Hepatocyte (in vitro differentiated cells): Measurements from ENCODE around the gene NUDT3.

Experiments used
- EZH2 ChIP-seq: fragments of 200-600 bp; sonication (generic); IDR thresholded peaks from 2 replicates; pipeline ENCODE4 v1.6.1; 2016; ENCODE audit warnings: antibody characterized with exemption, mild to moderate bottlenecking, borderline replicate concordance
- EZH2phosphoT487 ChIP-seq: fragments of 200-600 bp; sonication (generic); IDR thresholded peaks from one replicate; pipeline ENCODE4 v1.6.1; 2018; ENCODE audit warnings: antibody characterized with exemption, mild to moderate bottlenecking, low read depth, moderate library complexity; ENCODE audit not compliant: unreplicated experiment, severe bottlenecking
- TF ChIP-seq, protein P1 (sequence below): fragments of 200-600 bp; sonication (generic); IDR thresholded peaks from 2 replicates; pipeline ENCODE4 v1.5.1; 2016; ENCODE audit warnings: antibody characterized with exemption, mild to moderate bottlenecking; ENCODE audit not compliant: poor library complexity

DNA sequence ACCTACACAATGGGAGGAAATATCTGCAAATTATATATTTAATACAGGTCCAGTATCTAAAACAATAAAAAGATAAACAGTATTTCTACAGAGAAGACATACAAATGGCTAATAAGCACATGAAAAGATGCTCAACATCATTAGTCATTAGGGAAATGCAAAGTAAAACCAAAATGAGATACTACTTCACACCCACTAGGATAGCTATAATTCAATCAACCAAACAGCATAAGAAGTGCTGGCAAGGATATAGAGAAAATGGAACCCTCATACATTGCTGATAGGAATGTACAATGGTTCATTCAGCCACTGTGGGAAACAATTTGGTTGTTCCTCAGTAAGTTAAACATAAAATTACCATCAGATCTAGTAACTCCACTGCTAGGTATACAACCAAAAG, 48.7 kb downstream of the NUDT3 start:
- TF ChIP-seq EZH2, result no peak
- TF ChIP-seq, protein P1, sequence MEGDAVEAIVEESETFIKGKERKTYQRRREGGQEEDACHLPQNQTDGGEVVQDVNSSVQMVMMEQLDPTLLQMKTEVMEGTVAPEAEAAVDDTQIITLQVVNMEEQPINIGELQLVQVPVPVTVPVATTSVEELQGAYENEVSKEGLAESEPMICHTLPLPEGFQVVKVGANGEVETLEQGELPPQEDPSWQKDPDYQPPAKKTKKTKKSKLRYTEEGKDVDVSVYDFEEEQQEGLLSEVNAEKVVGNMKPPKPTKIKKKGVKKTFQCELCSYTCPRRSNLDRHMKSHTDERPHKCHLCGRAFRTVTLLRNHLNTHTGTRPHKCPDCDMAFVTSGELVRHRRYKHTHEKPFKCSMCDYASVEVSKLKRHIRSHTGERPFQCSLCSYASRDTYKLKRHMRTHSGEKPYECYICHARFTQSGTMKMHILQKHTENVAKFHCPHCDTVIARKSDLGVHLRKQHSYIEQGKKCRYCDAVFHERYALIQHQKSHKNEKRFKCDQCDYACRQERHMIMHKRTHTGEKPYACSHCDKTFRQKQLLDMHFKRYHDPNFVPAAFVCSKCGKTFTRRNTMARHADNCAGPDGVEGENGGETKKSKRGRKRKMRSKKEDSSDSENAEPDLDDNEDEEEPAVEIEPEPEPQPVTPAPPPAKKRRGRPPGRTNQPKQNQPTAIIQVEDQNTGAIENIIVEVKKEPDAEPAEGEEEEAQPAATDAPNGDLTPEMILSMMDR, result no peak
- no peak for TF ChIP-seq EZH2phosphoT487
